Stimulated activated naive CD4-positive, alpha-beta T cell treated with Interleukin-2 at 50 U/mL for 16 hours (primary cell): ENCODE data around the gene TGFBR3.
A peak's percentile ranks its signal among the peaks of the same experiment; 100 is the strongest.

Experiments used
- DNase-seq: peaks from one replicate; lab custom pipeline; 2025; lab: John Stamatoyannopoulos, UW

Gene TGFBR3

DNA sequence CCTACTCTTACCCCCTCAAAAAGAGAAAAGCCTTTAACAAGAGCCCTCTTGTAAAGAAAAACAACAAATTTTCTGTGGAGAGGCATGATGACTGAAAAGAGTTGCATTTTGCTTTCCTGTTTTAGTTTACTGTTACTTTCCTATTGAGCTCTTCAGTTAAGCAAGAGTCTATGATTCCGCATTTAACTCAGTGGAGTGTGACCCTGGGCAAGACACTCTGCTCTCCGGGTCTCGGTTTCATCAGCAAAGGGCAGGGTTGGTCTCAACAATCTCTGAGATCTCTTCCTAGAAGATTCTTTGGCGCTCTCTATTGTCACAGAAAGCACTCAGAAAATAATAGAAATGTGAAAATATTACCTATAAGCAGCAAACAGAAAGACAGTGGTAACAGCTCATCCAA is 175.7 kb downstream of the TGFBR3 start:
- DNase-seq = no peak

DNA sequence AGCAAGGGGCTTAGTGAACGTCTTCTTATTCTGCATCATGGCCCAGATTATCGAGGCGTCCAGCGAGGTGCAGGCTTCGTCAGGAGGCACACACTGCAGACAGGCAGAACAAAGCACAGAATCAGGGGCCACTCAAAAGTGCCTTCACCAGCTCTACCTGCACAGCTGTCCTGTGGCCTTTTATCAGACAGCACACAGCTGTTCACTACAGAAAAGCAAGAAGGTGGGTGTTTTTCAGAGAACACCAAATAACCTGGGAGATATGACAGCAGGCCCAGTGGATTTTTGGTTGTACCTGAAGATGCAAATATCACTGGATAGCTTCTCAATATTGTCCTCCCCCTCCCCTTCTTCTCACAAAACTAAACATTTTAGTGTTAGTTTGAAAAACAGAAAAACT is 177.3 kb downstream of the TGFBR3 start:
- DNase-seq = no peak

DNA sequence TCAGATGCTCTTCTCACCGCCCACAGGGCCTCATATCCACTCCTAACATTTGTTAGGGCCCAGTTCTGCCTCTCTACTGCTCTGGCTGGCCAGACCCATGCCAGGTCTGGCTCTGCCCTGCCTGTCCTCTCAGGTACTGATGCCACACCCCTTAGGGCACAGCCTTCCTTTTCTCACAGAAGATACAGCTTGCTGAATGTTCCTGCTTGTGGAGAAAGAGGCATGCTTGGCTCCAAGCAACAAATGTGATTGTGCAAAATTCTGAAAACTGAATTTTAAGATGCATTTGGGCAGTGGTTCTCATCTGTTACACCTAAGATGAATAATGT is 178.1 kb downstream of the TGFBR3 start:
- DNase-seq = no peak

DNA sequence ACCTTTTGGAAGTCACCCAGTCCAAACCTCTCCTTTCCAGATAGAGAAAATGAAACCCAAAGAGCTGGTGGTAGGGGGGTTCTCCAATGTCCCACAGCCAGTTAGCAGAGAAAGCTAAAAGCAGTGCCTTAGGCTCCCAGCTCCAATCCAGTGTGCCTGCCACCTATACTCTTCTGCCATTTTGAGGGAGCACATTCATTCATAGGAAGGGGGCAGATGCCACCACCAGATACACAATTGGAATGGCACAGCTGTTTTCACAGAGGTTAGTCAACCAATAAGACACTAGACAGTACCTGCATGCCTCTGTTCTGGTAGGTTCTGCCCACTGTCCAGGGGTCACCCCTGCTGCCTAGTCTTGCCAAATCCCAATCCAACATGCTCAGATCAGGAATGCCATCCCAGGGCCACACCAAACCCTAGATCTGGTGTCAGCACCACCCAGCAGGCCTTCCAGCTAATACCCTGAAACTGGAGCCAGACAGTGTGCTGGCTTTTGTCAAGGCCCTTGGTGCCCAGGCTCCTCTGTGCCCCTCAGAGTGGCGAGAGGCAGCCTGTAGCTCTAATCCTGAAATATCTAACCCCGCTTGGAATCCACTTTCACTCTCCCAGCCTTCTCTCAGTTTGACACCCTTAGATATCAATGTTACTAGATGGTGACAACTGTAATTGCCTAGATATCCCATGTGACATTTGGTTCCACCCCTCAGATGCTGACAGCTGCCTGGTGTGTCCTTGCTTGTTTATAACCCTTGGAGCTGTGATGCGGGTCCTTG is 178.6 kb downstream of the TGFBR3 start:
- DNase-seq = no peak

DNA sequence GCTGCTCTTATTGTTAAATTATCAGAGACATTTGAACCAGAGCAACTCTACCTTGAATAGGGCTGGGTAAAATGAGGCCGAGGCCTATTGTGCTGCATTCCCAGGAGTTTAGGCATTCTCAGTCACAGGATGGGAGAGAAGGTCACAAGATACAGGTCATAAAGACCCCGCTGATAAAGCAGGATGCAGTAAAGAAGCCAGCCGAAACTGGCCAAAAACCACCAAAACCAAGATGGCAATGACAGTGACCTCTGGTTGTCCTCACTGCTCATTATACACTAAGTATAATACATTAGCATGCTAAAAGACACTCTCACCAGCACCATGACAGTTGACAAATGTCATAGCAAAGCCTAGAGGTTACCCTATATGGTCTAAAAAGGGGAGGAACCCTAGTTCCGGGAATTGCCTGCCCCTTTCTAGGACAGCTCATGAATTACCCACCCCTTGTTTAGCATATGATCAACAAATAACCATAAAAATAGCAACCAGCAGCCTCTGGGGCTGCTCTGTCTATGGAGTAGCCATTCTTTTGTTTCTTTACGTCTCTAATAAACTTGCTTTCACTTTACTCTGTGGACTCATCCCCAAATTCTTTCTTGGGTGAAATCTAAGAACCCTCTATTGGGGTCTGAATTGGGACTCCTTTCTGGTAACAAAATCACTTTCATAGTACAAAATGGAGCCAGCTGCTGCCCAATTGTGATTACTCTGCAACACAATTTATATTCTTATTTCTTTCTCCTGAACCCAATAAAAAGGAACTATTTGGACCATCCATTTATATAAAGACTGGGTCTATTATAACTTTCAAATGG is 179.6 kb downstream of the TGFBR3 start:
- no peak for DNase-seq

DNA sequence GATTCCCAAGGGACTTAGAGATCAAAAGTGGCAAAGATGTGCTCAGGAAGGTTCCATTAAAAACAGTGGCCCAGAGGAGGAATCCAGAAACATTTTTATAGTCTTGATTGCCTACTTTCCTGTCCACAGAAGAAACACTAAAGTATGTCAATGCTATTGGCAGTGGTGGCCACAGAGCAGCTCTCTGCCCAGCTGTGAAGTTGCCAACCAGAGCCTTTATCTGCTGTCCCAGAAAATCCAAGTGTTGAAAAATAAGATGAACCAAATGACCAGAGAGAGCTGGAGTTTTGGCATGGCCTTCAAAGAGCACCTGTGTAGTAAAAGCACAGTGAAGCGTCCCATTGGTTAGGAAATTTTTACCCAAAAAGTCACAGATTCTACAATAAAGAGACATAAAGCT is 181.2 kb downstream of the TGFBR3 start:
- no peak for DNase-seq

DNA sequence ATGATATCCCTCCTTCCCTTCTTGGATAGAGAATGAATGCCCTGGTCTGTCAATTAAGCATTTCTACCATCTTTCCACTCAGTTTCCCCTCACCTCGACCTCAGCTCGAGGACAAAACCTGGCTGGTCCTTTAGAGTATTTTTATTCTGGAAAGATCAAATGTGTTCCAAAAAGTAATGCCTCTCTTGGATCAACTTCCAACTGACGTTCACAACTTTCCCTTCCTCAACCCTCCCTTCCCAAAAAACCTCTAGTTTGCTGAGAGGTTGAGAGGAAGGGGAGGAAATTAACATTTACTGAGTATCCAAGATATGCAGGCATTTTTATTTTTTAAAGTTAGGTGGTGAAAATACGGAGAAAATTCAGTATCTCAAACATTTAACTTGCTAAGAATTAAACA is 182.9 kb downstream of the TGFBR3 start:
- DNase-seq = no peak

DNA sequence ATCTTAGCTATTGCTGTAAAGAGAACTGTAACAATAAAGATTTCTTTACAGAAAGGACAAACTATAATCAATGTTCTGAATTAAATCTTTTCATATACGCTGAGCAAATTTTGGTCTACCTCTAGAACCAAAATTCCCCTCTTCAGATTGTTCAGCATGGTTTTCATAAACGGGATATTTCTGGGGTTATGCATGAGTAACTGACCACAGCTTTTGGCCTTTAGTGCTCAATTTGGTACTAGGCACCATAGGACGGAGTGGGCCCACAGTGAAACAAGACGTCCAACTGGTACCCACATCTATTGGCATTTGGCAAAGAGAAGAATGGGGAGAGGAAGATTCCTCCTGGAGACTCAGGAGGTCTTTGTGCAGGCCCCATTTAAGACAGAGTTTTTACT is 184.5 kb downstream of the TGFBR3 start:
- DNase-seq = no peak

DNA sequence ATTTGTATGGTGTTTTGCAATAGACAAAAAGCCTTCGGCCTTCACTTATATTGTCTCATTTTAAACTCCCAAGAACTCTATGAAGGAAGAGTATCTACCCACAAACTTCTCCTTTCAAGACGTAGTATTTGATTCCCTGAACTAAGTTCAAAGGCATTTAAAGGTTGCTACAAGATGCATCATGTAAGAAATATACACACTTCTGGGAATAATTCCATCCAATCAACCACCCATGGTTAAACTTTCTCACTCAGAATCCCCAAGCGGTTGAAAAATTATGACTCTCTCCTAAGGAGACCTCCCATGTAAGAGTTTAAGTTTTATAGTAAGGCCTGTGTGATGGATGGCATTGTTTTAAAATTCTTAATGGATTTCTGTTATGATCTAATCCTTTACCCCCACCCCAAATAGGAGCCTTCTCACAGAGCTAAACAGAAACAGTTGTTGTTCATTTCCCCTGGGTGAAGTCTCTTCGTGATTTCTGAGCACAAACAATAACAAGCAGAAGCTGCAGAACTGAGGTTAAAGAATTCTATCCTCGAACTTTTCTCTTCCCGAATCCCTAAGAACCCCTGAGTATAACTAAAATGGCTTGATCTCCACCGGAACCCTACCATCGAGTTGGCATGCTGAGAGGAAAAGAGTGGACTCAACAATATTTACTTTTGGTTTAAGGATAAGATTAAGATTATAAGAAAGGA is 185.0 kb downstream of the TGFBR3 start:
- DNase-seq = no peak

DNA sequence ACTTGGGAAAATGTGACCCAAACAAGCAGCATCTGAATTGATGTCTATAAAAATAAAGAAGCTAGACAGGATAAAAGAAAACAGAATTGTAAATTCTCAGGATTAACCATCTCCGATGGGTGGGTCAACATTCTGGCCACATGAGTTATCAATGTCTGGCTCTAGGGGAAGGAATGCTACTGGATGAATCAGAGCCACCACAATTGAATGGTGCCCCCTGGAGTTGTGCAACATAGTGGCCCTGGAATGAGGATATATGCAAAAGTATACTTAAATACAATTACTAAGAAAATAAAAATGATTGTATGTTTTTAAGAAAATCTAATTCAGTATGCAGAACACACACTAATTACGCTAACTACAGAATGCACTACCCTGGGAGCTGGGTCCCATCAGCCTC is 185.6 kb downstream of the TGFBR3 start:
- no peak for DNase-seq

DNA sequence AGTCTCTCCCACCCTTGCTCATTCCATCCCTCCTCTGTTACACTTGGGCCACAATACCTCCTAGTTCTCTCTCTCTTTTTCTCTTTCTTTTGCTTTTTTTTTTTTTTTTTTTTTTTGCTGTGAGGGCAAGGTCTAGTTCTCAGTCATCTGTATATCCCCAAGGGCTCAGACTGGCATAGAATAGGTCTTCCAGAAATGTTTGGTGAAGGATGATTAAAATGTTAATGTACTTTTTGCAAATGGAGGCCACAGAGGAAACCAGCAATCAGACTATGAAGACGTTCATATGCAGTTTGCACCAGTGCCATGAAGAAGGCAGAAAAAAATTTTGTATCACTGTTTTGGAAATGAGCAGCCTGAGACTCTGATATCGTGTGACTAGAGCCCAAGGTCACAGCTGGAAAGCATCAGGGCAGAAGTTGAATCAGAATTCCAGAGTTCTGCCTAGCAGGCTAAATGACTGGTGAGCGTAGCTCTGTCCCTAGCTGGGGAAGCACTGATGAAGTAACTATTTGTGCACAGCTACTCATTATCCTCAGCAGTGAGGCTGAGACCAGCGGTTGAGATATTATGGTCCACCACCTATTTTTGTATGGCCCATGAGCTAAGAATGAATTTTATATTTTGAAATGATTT is 186.5 kb downstream of the TGFBR3 start:
- DNase-seq = no peak

DNA sequence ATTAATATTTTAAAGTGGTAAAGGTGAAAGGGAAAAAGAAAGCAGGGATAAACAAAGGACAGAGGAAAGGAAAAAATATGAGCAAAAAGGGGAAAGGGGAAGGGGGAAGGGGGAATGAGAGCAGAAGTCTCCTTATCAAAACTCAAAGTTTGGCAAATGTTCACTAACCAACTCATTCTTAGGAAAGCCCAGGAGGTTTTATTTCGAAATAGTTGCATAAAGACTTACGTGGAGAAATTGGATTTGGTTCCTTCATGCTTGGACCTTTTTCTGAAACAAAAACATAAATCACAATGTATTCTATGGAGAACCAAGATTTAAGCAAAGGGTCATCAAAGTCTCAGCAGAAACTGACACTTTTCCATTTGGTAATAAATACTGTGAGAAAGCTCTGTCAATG is 188.1 kb downstream of the TGFBR3 start:
- no peak for DNase-seq

DNA sequence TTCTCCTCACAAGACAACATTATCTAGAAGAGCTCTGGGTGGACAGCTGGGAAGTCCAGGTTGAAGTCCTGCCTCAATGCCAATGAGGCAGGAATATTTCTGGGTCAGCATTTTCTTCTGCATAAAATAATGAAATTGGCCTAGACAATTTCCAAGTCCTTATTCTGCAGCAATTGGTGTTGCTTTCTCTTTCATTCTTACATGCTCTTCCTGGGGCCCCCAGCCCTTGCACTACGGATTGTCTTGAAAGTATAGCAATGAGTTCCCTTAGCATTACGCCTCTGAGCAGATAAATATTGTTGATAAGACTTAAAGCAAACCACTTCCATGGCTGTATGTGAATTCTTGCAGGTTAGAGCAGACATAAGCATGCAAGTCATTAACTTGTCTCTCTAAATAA is 188.5 kb downstream of the TGFBR3 start:
- DNase-seq = peak; percentile 40

DNA sequence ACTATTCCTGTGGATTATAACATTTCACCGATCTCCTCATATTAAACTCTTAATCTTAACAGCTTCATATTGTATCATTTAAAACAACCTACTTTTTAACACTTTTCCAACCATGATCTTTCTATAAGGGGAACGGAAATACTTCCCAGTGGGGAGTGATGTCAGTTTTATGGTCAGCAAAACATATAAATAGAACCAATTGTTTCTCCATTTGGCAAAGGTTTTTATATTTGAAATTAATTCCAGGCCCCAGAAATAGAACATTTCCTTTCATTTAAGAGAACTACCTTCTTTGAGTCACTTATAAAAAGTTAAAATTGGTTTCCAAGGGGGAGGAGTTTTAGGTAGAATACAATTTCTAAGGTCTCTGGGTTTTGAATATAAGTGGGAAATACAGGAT is 189.6 kb downstream of the TGFBR3 start:
- no peak for DNase-seq

DNA sequence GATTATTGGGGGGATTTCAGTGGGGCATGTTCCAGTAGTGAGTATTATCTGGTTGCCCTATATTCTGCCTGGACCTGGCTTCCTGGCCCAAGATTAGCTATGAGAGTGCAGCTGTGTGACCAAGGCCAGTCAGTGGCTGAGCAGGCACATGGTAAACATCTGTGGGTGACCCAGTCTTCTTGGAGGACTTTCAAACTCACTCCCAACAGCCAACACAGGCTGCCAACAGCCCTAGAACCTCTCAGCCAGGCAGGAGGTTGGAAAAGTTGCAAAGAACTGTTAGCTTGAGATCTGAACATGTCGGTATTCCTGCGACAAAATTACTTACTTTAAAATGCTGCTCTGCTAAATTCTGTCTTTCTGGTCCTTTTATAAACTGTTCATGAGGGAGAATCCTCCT is 192.4 kb downstream of the TGFBR3 start:
- no peak for DNase-seq

DNA sequence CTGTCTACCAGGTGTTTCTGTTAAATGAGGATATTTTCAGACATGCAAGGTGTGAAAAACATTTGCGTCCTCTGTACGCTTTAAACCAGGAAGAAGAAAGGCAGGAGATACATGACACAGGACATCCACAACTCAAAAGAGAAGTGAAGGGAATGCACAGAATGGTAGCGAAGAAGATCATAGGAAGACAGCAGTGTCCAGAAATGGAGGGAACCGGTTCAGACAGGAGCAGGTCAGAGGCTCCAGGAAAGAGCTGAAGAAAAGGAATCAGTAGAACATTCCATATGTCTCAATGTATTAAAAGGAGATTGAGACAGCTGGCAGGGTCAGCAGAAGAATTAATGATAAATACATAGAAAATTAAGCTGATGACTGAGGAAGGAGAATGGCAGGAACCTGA is 194.4 kb downstream of the TGFBR3 start:
- DNase-seq = no peak

DNA sequence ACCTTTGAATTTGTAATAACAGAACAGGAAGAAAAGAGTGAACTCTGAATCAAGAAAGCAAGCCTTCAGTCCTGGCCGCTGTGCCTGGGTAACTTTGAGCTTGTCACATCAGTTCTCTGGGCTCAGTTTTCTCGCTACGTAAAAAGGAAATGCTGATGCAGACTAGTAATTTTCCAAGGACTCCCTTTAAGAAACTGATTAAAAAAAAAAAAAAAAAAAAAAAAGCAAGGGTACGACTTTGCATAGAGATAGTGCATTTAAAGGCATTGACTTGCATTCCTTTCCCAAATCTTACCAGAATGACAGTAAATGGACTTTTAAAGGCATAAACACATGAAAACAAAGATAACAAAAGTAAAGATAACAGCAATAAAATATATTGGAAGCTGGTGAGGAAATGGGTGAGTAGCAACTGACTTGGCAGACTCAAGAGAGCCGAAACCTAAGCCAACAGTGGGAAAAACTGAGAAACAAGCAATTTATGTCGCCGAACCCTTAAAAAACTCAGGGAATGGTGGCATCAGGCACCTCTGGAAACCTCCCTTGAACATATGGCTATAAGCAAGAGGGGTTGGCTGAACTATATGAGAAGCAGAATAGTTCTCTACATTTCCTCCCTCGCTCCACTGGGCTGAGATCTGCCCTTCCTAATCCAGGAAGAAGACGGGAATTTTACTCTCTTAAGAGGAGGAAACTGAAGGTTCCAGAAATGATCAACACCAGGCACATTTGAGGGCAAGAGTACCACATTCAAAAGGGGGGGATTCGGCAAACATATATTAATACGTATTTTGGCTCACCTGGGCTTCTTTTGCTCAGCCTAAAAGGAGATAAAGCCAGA is 196.1 kb downstream of the TGFBR3 start:
- DNase-seq = no peak

DNA sequence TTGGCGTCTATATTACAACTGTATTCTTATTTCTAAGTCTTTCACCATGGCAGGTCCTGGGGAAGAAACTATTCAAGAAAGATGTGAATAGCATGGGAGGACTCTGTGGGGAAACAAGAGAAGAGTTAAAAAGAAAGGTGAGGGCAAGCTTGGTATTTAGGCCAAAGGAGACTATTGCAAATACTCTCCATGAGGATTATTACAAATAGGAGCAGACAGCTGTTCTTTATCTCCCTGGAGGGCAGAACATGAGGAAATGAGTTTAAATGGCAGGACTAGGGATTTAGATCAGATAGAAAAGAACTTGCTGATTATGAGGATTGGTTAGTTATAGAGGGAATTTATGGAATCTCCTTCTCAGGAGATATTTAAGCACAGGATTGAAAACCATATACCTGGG is 198.5 kb downstream of the TGFBR3 start:
- no peak for DNase-seq

DNA sequence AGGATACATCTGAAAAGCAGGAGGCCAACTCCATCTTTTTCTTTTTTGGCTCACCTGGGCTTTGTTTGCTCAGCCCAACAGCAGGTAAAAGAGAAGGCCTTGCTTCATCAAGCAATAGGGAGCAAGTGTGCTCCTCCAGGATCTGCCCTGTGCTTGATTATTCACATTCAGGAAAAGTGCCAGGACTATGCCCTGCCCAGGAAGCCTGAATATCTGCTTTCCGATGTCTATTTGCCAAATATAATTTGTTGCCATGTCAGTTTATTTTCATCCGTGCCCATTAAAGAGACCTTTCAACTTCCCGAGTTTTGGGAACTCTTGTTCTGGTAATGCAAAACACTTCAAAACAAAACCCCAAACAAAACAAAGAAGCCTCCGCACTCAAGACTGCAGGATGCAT is 200.0 kb downstream of the TGFBR3 start:
- DNase-seq = no peak

DNA sequence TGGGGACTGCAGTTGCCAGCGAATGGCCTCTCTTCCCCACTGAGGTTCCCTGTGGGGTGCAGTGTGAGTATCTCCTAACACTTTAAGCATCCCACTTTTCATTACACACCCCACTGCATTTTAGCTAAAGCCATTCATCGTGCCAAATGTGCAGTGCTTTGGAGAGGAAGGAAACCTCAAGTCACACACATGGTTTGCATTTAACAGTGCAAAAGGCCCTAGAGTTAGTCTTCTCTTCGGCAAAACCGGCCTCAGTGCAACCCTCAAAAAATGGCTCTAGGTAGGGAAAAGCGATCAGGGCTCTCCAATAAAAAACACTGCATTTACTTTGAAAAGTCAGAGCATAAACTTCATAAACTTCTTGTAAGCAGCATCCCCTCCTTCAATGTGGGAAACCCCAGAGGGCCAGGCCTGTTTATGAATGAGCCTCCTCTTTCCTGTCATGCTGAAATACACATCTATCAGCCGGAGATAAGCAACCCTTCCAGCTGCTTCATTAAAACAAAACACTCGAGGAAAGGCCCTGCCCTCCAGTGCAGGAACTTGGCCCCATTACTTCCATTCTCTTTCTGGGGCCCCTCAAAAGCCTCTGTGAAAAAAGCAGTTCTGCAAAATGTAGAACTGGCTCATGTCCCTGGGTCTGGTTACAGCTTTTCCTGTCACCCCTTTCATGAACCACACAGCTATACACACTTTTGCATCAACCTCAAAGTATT is 201.3 kb downstream of the TGFBR3 start:
- DNase-seq = no peak

DNA sequence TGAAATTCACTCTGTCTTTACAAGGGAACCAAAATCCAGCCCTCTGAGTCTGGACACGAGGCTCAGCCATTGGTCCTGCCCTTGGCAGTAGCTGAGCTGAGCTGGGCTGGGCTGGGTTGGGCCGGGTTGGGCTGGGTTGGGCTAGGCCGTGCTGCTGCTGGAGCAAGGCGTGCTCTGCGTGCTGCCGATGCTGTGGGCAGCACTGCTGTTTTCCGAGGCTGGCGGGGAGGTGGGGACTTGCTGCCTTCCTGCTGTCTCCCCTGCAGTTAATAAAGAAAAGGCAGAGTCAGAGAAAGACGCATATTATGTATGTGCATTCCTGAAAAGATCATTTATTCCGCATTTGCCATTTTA is 202.4 kb downstream of the TGFBR3 start:
- no peak for DNase-seq
